NCI-H2107 treated with DMSO at 0.1 percent for 48 hours (cell line): ENCODE data around the gene EMD.
"Not testable (repeated sequence)": the region's sequence is repeated elsewhere in the genome, so short reads cannot be mapped to it uniquely, and the experiment has no call there.

Source experiments
- DNase-seq: peaks from one replicate; lab custom pipeline; 2025; ENCODE audit not compliant: unreplicated experiment; lab: John Stamatoyannopoulos, UW

Gene EMD

GRCh38 chrX:154378799-154379568, at the start of gene EMD:
TSS of gene EMD (plus strand) at chrX:154379295. CDS start at chrX:154379485, 190 bp downstream.
- DNase-seq: peak; percentile 99

GRCh38 chrX:154332561-154332960, 46.5 kb upstream of the EMD start:
- no peak for DNase-seq

- no peak for DNase-seq
These were observed 46.0 kb upstream of the EMD start for GRCh38 chrX:154333116-154333515.

GRCh38 chrX:154333837-154334271, 45.2 kb upstream of the EMD start:
- DNase-seq: no peak

GRCh38 chrX:154334496-154334895, 44.6 kb upstream of the EMD start:
- DNase-seq: no peak

- DNase-seq: not testable (repeated sequence)
These were observed 37.4 kb upstream of the EMD start for GRCh38 chrX:154341399-154342298.

- not testable (repeated sequence) for DNase-seq
These were observed 36.0 kb upstream of the EMD start for GRCh38 chrX:154343063-154343462.

- DNase-seq: not testable (repeated sequence)
These were observed 35.5 kb upstream of the EMD start for GRCh38 chrX:154343620-154344019.

GRCh38 chrX:154348114-154348531, 31.0 kb upstream of the EMD start:
- DNase-seq: no peak

GRCh38 chrX:154348646-154349358, 30.3 kb upstream of the EMD start:
- no peak for DNase-seq

GRCh38 chrX:154349359-154349935, 29.6 kb upstream of the EMD start:
- DNase-seq: no peak

GRCh38 chrX:154349979-154350378, 29.1 kb upstream of the EMD start:
- DNase-seq: no peak

GRCh38 chrX:154350429-154351182, 28.5 kb upstream of the EMD start:
- no peak for DNase-seq

- no peak for DNase-seq
These were observed 27.7 kb upstream of the EMD start for GRCh38 chrX:154351183-154352011.

- no peak for DNase-seq
These were observed 27.1 kb upstream of the EMD start for GRCh38 chrX:154352012-154352401.

- DNase-seq: no peak
These were observed 26.6 kb upstream of the EMD start for GRCh38 chrX:154352466-154352865.

GRCh38 chrX:154353172-154353843, 25.8 kb upstream of the EMD start:
- DNase-seq: no peak

GRCh38 chrX:154354013-154354412, 25.1 kb upstream of the EMD start:
- DNase-seq: no peak

GRCh38 chrX:154354516-154354915, 24.6 kb upstream of the EMD start:
- no peak for DNase-seq
